HG02870 (cell line): ENCODE results near the gene YEATS2.
"Not testable (repeated sequence)": the region's sequence is repeated elsewhere in the genome, so short reads cannot be mapped to it uniquely, and the experiment has no call there.

ENCODE experiments used
- ATAC-seq: cut with Tn5 transposase; IDR thresholded peaks from one replicate; pipeline ENCODE4 v1.9.1; 2021; ENCODE audit warnings: mild to moderate bottlenecking, moderate library complexity; ENCODE audit not compliant: unreplicated experiment

The YEATS2 gene

DNA sequence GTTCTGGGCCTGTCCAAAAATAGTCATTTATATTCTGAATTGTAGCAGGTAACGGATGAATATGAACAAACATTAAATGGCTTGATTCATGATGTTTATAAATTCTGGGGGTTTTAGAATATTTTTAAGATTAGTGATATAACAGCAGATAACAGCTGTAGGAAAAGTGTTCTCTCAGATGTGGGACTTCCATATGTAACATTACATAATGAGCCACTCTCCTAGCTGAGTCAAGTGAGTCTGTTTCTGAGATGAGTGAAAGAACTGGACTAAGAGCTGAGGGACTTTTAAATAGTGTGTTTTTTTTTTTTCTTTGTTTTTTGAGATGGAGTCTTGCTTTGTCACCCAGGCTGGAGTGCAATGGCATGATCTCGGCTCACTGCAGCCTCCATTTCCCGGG lies 13.9 kb downstream of the YEATS2 start:
- ATAC-seq, result no peak

DNA sequence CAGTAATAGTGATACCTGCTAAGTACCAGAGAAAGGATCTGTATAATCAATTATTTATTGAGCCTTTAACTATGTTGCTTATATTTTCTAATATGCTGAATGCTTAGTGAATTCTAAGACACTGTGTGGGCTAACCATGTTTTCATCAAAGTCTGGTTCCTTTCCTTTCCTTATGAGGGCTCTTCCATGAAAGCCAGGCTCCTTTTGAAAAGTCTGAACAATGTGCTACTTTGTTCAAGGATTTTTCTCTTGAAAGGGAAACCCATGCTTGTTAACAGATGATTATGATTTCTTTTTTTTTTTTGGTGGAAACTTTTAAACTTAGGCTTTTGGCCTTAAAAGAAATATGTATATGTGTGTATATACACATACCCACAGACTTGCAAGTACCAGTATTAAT lies 17.0 kb downstream of the YEATS2 start:
- no peak for ATAC-seq

DNA sequence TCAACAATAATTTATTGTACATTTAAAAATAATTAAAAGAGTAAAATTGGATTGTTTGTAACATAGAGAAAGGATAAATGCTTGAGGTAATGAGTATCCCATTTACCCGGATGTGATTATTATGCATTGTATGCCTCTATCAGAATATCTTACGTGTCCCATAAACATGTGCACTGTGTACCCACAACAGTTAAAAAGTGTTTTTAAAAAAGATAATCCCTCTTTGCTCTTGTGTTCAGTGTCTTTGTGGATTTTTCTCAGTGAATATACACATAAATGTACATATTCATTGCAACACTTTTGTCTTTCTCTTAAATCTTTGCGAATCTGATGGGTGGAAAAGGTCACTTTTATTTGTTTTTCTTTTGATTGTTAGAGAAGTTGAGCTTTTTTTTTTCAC lies 20.4 kb downstream of the YEATS2 start:
- no peak for ATAC-seq

DNA sequence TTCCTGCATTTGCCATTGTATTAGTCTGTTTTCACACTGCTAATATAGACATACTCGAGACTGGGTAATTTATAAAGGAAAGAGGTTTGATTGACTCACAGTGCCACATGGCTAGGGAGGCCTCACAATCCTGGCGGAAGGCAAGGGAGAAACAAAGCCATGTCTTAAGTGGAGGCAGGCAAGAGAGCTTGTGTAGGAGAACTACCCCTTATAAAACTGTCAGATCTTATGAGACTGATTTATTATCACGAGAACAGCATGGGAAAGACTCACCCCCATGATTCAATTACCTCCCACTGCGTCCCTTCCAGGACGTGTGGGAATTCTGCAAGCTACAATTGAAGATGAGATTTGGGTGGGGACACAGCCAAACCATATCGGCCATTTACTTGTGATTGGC lies 27.8 kb downstream of the YEATS2 start:
- ATAC-seq, result no peak

DNA sequence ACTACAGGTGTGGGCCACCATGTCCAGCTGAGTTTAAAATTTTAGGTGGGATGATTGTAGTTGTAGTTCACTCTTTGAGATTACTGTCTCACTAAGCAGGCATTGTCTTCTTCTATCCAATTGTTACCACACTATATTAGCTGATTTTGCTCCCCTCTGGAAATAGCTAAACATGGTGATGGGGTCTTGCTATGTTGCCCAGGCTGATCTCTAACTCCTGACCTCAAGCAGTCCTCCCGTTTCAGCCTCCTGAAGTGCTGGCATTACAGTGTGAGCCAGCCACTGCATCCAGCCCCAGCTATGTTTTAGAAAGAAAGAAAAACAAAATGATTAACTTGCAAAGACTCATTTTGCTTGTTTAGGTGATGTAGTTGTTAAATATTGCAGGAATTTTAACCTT lies 30.6 kb downstream of the YEATS2 start:
- no peak for ATAC-seq

DNA sequence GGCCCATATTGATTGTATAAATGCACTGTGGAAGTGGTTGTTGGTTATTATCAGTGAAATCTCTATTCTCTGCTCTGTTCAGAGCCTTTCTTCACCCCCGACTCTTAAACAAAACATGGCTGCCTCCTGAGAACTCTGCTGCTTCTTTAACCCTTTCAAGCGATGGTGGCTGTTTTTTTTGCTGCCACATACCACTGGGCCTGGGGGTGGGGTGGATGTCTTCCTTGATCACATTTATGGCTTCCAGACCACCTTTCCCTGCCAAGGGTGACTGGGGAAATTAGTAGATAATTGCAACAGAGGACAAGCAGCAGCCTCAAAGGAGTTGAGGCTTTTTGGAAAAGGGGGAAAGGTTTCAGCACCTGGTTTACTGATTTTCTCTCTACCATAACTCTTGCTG lies 32.8 kb downstream of the YEATS2 start:
- ATAC-seq, result no peak

DNA sequence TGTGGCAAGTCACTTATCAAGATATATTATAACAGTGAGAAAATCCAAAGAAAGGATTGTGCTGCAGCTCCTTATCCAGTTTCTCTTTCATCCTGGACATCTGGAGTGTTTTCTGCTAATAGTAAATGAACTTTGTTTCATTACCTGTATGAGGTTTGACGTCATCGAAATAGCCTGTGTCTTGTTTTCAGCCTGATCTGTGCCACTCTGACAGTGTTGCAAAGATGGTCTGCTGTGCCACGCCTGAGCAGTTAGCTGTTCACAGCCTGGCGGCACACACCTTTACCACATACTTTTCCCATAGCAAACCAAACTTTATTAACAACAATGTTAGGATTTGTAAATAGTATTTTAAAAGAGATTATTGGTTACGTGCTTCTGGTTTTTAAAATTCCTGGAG lies 34.0 kb downstream of the YEATS2 start:
- no peak for ATAC-seq

DNA sequence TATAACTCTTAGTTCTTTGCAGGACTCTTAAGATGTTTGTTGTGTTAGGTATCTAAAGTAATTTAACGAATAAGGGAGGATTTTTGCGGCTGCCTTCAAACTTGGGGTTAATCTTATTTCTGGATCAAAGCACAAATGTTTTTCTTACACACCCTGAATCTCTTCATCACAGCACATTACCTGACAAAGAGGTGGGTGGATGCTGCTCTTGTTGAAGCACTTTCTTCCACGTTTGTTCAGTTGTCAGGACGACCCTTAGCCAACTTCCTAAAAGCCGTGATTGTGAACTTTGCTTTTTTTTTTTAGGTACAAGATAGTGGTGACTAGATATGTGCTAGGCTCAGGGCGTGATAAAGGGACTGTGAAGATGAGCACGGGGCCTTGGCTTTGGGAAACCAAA lies 36.0 kb downstream of the YEATS2 start:
- no peak for ATAC-seq

DNA sequence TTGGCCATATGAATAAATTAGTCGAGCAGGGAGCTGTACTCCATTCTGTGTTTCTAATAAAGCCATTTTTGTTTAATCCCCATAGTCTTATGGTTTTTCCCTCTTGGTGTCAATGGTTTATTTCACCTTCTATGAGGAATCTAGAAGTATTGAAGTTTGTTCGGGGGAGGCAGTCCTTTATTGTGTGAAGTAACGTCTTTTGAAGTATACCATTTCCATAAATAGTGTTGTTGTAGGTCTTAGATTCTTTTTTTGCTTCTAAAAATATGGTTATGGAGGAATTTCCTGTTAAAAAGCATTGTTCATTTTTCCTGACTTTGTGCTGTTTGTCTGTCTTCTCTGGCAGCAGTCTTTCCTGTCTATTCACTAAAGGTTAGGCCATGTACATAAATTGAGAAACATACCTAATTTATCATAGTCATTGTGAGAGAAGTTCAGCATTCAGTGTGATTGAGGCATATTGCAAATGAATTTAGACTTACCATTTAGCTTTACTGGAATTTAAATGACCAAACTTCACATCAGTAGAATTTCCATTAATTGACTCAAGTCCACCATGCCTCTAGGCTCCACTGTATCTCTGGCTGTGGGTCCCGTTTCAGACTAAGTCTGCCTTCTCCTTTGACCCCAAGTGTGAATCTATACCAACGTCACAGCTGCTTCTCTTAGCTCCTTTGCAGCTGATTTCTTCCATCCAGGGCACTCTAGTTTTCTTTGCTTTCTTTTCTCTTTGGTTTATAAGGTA lies 37.3 kb downstream of the YEATS2 start:
- no peak for ATAC-seq

DNA sequence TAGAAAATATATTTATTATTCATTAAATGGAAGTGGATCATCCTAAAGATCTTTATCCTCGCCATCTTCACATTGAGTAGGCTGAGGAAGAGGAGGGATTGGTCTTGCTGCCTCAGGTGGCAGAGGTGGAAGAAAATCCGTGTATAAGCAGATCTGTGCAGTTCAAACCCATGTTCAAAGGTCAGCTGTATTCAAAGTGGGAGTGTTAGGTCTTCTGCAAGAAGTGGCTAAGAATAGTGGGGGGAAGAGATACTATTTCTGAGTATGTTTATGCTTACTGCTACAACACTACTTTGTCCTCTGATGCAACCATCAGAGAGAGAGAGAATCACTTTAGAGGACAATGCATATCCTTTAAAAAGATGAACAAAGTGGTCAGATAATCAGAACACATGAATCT lies 39.5 kb downstream of the YEATS2 start:
- no peak for ATAC-seq

DNA sequence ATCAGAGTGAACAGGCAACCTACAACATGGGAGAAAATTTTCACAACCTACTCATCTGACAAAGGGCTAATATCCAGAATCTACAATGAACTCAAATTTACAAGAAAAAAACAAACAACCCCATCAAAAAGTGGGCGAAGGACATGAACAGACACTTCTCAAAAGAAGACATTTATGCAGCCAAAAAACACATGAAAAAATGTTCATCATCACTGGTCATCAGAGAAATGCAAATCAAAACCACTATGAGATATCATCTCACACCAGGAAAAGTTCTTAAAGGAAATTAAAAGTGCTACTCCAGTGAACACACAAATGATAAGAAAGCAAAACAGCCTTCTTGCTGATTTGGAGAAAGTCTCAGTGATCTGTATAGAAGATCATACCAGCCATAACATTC lies 42.6 kb downstream of the YEATS2 start:
- not testable (repeated sequence) for ATAC-seq

DNA sequence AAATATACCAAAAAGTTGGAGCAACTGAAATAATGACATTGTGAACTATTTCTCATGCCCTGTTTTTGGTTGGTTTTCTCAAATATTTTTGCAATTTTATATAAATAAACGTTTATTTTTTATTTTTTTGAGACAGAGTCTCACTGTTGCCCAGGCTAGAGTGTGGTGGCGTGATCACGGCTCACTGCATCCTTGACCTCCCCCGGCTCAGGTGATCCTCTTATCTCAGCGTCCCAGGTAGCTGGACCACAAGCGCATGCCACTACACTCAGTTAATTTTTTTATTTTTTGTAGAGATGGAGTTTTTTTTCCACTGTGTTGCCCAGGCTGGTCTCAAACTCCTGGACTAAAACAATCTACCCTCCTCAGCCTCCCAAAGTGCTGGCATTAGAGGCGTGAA lies 45.6 kb downstream of the YEATS2 start:
- no peak for ATAC-seq

DNA sequence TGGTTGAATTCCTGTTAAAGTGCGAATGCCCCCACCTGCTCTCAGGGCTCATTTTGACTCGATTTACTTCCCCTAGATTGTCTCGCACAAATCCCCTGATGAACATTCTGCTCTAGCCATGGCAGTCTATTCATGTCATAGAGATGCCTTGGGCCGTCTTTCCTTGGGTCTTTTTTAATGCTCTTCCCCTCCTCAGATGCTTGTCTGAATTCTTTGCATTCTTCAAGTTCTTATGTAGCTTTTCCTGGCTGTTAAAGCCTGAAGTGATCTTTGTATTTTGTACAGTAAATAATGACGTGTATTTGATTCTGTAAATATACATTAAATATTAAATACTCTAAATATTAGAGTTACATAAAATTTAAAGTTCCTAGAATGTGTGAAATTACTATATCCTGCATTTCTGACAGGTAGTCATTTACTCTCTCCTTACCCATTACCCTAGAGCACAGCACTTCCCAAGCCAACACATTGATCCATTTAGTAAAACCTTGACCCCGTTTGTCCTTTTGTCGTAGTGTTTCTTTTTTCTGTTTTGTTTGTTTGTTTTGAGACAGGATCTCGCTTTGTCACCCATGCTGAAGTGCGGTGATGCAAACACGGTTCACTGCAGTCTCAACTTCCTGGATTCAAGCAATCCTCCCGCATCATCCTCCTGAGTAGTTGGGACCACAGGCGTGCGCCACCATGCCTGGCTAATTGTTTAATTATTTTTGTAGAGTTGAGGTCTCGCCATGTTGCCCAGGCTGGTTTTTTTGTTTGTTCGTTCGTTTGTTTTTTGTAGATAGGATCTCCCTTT lies 47.9 kb downstream of the YEATS2 start:
- ATAC-seq, result no peak

DNA sequence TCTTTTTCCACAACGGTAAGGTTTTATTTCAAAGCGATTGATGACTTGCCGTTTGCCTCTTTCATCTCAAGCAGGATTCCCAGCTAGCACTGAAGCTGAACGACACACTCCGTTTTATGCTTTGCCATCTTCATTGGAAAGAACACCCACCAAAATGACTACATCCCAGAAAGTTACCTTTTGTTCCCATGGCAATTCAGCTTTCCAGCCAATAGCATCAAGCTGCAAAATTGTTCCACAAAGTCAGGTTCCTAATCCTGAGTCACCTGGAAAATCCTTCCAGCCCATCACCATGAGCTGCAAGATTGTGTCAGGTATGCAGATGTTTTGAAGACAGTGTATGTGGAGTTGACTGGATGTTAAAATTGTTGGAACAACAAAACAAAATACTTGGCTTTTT lies 56.5 kb downstream of the YEATS2 start:
- no peak for ATAC-seq

DNA sequence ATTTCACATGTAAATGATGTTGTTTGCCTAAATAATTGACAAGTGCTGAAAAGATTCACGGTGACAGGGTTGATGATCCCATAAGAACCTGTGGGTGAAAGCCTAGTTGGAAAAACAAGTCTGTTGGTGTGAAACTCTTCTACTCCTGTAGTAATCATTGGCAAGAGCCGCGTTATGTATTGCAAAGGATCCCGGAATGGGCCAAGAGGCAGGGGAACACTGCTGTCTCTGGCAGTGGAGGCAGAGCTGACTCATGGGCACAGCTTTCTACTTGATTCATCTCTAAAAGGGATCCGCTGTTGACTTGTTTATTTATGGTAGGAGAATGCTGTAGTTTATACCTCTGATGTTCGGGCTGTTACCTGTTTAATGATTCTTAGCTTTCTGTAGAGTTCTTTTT lies 64.7 kb downstream of the YEATS2 start:
- no peak for ATAC-seq

DNA sequence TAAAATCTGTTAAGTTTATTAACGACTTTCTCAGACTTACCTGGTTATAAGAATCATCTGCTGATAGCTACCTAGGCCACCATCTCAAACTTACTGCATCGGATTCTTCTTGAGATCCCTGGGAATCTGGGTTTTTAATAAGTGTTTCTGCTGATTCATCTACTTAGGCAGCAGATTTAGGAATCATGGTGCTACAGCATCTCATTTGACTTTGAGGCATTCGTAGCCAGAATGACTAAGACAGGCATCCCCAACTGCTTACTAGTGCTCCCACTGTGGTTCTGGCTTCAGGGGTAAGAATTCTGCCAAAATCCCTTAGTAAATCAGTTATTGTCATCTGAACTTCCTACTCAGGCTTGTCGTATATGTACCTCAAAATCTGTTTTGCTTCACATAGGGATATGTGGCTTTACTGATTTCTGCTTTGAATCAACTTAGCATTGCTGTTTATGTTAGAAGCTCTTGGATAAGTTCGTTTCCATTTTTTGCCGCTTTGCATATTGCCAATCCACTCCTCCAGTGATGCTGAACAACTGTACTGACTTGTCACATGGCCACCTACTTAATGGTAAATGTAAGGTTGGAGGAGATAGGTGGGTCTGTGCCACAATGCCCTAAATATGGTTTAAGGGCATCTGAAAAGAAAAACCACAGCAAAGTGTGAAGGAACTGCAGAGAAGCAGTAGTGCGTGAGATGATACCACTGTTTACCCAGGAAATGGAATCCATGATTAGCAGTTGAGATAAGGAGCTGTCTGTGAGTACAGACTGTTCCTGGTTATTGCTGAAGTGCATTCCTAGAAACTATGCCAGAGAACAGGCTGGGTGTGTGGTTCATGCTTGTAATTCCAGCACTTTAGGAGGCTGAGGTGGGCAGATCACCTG lies 67.5 kb downstream of the YEATS2 start:
- ATAC-seq, result no peak

DNA sequence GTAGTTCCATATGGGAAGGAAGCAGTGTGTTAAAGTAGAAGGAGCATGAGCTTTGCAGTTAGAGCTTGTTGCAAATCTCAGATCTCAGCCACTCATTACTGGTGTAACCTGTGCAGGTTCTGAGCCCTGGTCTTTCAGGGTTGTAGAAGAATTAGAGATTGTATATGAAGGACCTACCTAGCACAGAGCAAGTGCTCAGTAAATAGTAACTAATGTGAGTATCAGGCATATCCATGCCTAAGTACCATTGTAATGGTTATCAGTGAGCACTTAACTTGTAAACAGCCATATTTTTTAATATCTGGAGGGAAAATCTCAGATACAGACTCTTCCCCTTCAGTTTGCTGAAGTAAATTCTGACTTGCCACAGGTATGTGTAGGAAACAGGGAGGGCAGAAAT lies 68.5 kb downstream of the YEATS2 start:
- no peak for ATAC-seq

DNA sequence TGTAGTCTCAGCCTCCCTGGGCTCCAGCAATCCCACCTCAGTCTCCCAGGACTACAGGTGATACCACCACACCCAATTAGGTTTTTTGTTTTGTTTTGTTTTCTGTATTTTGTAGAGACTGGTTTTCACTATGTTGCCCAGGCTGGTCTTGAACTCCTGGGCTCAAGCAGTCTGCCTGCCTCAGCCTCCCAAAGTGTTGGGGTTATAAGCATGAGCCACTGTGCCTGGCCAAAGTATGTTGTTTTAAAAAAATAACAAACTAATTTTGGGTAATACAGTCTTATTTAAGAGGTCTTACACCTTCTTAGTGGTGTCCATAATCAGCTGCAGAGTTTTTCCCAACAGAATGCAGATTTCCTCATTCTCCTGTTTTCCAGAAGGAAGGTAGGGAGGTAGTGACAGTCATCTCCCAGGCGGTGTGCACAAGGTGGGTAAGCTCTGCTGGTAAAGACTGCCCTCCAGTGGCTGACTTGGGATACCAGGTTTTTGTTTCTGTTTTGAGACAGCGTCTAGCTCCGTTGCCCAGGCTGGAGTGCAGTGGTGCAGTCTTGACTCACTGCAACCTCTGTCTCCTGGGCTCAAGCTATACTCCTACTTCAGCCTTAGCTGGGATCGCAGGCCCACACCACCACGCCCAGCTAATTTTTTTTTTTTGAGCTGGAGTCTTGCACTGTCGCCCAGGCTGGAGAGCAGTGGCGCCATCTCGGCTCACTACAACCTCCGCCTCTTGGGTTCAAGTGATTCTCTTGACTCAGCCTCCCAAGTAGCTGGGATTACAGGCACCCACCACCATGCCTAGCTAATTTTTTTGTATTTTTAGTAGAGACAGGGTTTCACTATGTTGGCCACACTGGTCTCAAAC lies 69.4 kb downstream of the YEATS2 start:
- peak; percentile 65 for ATAC-seq

DNA sequence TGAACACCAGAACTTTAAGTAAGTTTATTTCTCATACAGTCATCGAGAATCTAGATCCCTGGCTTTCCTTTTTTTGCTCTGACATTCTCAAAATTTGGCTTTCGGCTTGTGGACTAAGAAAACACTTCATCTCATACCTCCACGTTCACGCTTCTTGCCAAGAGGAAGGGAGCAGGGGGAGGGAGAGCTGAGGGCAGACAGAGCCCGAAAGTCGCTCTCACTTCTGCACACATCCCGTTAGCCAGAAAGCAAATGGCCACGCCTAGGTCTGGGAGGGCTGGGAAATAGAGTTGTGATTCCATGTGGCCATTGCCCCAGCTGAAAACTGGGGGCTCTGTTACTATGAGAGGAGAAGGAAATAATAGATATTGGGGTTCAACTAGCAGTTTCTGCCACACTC lies 70.5 kb downstream of the YEATS2 start:
- no peak for ATAC-seq

DNA sequence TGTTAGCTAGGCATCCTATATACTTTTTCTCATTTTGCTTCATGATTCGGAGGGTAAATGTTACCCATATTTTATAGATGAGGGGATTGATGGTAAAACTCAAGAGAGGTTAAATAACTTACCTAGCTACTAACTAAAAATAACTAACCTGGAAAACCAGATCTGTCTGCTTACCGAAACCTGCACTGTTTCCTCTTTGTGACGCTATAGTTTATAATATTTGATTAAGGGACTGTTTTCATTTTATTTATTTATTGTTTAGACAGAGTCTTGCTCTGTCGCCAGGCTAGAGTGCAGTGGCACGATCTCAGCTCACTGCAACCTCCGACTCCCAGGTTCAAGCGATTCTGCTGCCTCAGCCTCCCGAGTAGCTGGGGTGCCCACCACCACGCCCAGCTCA lies 71.9 kb downstream of the YEATS2 start:
- ATAC-seq, result no peak

DNA sequence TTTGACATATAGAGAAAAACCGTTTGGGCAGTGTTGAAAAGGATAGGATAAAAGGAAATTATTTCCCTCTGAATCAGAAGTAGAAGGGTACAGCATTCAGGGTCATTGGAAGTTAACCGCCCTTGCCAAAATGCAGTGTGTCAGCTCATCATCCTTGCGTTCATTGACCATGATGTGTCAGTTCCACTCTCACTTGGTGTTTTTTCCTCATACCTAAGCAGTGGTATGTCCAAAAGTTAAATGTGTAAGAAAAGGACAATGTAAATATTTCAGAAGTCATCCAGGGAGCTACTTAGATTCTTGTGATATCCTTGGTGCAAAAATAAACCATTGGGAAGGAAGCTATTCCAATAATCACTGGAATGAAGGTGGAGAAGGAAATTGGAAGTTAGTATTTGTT lies 77.0 kb downstream of the YEATS2 start:
- ATAC-seq, result no peak
